ENCODE measurements around the gene USP44.

DNA sequence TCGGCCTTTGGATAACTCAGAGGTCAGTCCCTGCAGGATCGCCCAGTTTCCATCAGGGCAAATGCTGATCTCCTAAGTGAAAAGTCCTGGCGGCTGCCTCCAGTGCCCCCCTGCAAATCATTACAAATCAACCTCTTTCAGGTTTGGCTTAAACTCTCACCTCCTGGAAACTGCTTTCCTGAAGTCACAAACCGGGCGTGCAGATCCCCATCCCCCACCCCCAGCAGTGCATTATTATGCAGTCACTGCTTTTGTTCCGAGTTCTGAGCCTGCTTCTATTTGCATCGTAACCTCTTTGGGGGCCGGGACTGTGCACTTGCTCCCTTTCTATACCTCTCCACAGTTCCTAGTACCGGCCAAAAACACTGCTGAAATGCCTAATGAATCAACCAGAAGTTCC, at the start of gene USP44:
- TF ChIP-seq, protein P1, sequence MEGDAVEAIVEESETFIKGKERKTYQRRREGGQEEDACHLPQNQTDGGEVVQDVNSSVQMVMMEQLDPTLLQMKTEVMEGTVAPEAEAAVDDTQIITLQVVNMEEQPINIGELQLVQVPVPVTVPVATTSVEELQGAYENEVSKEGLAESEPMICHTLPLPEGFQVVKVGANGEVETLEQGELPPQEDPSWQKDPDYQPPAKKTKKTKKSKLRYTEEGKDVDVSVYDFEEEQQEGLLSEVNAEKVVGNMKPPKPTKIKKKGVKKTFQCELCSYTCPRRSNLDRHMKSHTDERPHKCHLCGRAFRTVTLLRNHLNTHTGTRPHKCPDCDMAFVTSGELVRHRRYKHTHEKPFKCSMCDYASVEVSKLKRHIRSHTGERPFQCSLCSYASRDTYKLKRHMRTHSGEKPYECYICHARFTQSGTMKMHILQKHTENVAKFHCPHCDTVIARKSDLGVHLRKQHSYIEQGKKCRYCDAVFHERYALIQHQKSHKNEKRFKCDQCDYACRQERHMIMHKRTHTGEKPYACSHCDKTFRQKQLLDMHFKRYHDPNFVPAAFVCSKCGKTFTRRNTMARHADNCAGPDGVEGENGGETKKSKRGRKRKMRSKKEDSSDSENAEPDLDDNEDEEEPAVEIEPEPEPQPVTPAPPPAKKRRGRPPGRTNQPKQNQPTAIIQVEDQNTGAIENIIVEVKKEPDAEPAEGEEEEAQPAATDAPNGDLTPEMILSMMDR (IDR thresholded peaks at IDR 0.05) = no peak
- TF ChIP-seq POLR2A (IDR thresholded peaks at IDR 0.05) (no peak), POLR2AphosphoS5 (IDR thresholded peaks at IDR 0.05; ENCODE audit: insufficient read depth in 1 of 2, low read depth in 1 of 2) (no peak)

Data from vagina (tissue), 2 donors.